Measurements from ENCODE around the gene TACR1.
A peak's percentile ranks its signal among the peaks of the same experiment; 100 is the strongest.

- TF ChIP-seq CTCF (conservative IDR thresholded peaks at IDR 0.05; ENCODE audit: low read depth, low read length) (peak; percentile 44), RAD21 (IDR thresholded peaks at IDR 0.05; ENCODE audit: low read length) (peak; percentile 53), MXI1 (IDR thresholded peaks at IDR 0.05; ENCODE audit: borderline replicate concordance, low read depth, low read length) (no peak), CHD1 (IDR thresholded peaks at IDR 0.05; ENCODE audit: low read depth, low read length) (no peak), SMC3 (IDR thresholded peaks at IDR 0.05; ENCODE audit: low read depth, low read length) (peak; percentile 47), POLR2A (IDR thresholded peaks at IDR 0.05; ENCODE audit: low read depth, low read length) (no peak), BHLHE40 (IDR thresholded peaks at IDR 0.05; ENCODE audit: low read depth, low read length) (no peak), RFX5 (IDR thresholded peaks at IDR 0.05; ENCODE audit: low read depth, low read length) (no peak), USF2 (IDR thresholded peaks at IDR 0.05; ENCODE audit: low read depth, low read length) (no peak), MAZ (IDR thresholded peaks at IDR 0.05; ENCODE audit: borderline replicate concordance, low read depth, low read length) (no peak)
Measured at GRCh38 chr2:75053484-75054112, 145.7 kb downstream of the TACR1 start.
